GM12878 (cell line): ENCODE data around the gene TAS2R38. TPM values are rescaled to one million over a fixed set of nuclear protein-coding genes. Genes with fewer than 3 reads are reported as not detected.
"Not testable (repeated sequence)": the region's sequence is repeated elsewhere in the genome, so short reads cannot be mapped to it uniquely, and the experiment has no call there.

ENCODE experiments used
- ATAC-seq: fragments of 200-7000 bp; cut with Tn5 transposase; 3 replicates; pipeline ENCODE4 v1.9.1; 2020; ENCODE audit warnings: mild to moderate bottlenecking, moderate library complexity
- BruUV-seq: library from RNA; stranded (reverse); fragments of 400-500 nt; replicated peaks from 2 replicates; lab custom pipeline; 2021; lab: Mats Ljungman, UMichigan
- CTCF ChIA-PET: fragments of 300-600 bp; sonication (Branson Sonifier 250); formaldehyde crosslinking; extraction: SDS; loops from one replicate; lab custom pipeline; 2021; ENCODE audit warnings: inconsistent platforms; lab: Yijun Ruan, JAX
- POLR2A ChIA-PET: fragments of 350-600 bp; formaldehyde crosslinking; extraction: SDS; loops from one replicate; lab custom pipeline; 2021; ENCODE audit warnings: inconsistent platforms; lab: Charles Lee
- RAD21 ChIA-PET: fragments of 300-600 bp; sonication (Branson Sonifier 250); formaldehyde crosslinking; loops from one replicate; lab custom pipeline; 2023; ENCODE audit warnings: antibody characterized with exemption; ENCODE audit not compliant: unreplicated experiment; lab: Charles Lee
- SMC1A ChIA-PET: fragments of 300-600 bp; sonication (Branson Sonifier 250); formaldehyde crosslinking; loops from one replicate; lab custom pipeline; 2023; ENCODE audit not compliant: unreplicated experiment, uncharacterized antibody; lab: Charles Lee
- DNase-seq: peaks from one replicate; pipeline ENCODE4 v3.0.0-alpha.2; 2011; ENCODE audit warnings: low read depth, low spot score
- FAIRE-seq: peaks from 3 replicates; lab custom pipeline; 2011; peaks lifted over from hg19 to GRCh38; lab: Jason Lieb, UNC
- H2AFZ ChIP-seq: 2 replicates; pipeline ENCODE4 v1.6.0; 2011; ENCODE audit warnings: low read depth, low read length, control low read depth; ENCODE audit not compliant: control insufficient read depth
- H3K27ac ChIP-seq: 2 replicates; pipeline ENCODE4 v1.5.1; 2011; ENCODE audit warnings: control low read depth; ENCODE audit not compliant: control insufficient read depth, insufficient read depth
- H3K27me3 ChIP-seq, 2 experiments: replicated peaks in 1 of 2; 2 replicates each; pipeline versions ENCODE4 v1.6.0 to v1.6.1; 2011; ENCODE audit warnings: low read length in 1 of 2; ENCODE audit not compliant: control insufficient read depth in 2 of 2, insufficient read depth in 2 of 2
- H3K36me3 ChIP-seq, 2 experiments: 2 replicates each; pipeline ENCODE4 v1.5.1; 2011; ENCODE audit warnings: low read length in 1 of 2; ENCODE audit not compliant: control insufficient read depth in 2 of 2, insufficient read depth in 2 of 2
- H3K4me1 ChIP-seq: 2 replicates; pipeline ENCODE4 v1.6.1; 2011; ENCODE audit warnings: mild to moderate bottlenecking, low read length, moderate library complexity, mixed read lengths; ENCODE audit not compliant: control insufficient read depth, insufficient read depth
- H3K4me2 ChIP-seq: 2 replicates; pipeline ENCODE4 v1.6.0; 2011; ENCODE audit warnings: control low read depth; ENCODE audit not compliant: control insufficient read depth, insufficient read depth
- H3K4me3 ChIP-seq: fragments of 200-600 bp; sonication (generic); 2 replicates; pipeline ENCODE4 v1.5.1; 2016
- H3K79me2 ChIP-seq: 2 replicates; pipeline ENCODE4 v1.6.0; 2011; ENCODE audit warnings: low read length; ENCODE audit not compliant: control insufficient read depth, insufficient read depth
- H3K9ac ChIP-seq: 2 replicates; pipeline ENCODE4 v1.8.0; 2011; ENCODE audit warnings: low read length, control low read depth, mixed read lengths; ENCODE audit not compliant: control insufficient read depth, insufficient read depth
- H3K9me3 ChIP-seq: replicated peaks from 3 replicates; pipeline ENCODE4 v1.5.1; 2011; ENCODE audit warnings: mild to moderate bottlenecking, low read length; ENCODE audit not compliant: control insufficient read depth, insufficient read depth
- H4K20me1 ChIP-seq: 2 replicates; pipeline ENCODE4 v1.6.0; 2011; ENCODE audit not compliant: control insufficient read depth, insufficient read depth
- BACH1 ChIP-seq: fragments of 450-650 bp; IDR thresholded peaks from 2 replicates; pipeline ENCODE4 v1.6.1; 2017; ENCODE audit warnings: mild to moderate bottlenecking, borderline replicate concordance
- CBX5 ChIP-seq: sonication (generic); IDR thresholded peaks from 2 replicates; pipeline ENCODE4 v1.6.1; 2016; ENCODE audit warnings: low read depth, moderate library complexity, mild to moderate bottlenecking, inconsistent platforms
- CEBPB ChIP-seq, 2 experiments: fragments of 150-350 bp in 1 of 2; IDR thresholded peaks; 2 replicates each; pipeline ENCODE4 v1.6.1; 2012 to 2014; ENCODE audit warnings: low read depth in 2 of 2, low read length in 2 of 2, borderline replicate concordance in 1 of 2, inconsistent platforms in 1 of 2
- EZH2 ChIP-seq: IDR thresholded peaks from 2 replicates; pipeline ENCODE4 v1.6.1; 2012; ENCODE audit warnings: low read depth, mild to moderate bottlenecking, control low read depth, inconsistent platforms, low read length, borderline replicate concordance; ENCODE audit not compliant: control insufficient read depth
- HCFC1 ChIP-seq: fragments of 150-350 bp; IDR thresholded peaks from 2 replicates; pipeline ENCODE4 v1.6.1; 2014; ENCODE audit warnings: low read length
- IKZF2 ChIP-seq, 2 experiments: fragments of 450-650 bp; IDR thresholded peaks; 2 replicates each; pipeline ENCODE4 v1.6.1; 2017; ENCODE audit warnings: mild to moderate bottlenecking in 2 of 2, moderate library complexity in 2 of 2
- PRDM15 ChIP-seq: fragments of 450-650 bp; formaldehyde crosslinking; IDR thresholded peaks from 2 replicates; pipeline ENCODE4 v1.4.0; 2020; ENCODE audit warnings: mild to moderate bottlenecking, moderate library complexity
- ZNF217 ChIP-seq: fragments of 450-650 bp; IDR thresholded peaks from 2 replicates; pipeline ENCODE4 v1.6.1; 2017; ENCODE audit warnings: antibody characterized with exemption, mild to moderate bottlenecking
- WGBS: methylation state at CpG from one replicate; pipeline ENCODE4 v1.1.6; 2016; ENCODE audit warnings: low lambda C conversion rate; ENCODE audit not compliant: insufficient replicate concordance, insufficient coverage; ENCODE audit errors: missing lambda C conversion rate; 5-methylcytosine and 5-hydroxymethylcytosine counted together
- in situ Hi-C: fragments of 300-500 bp; cut with MboI; formaldehyde crosslinking; loops from 9 replicates; pipeline ENCODE4 v1.14.3; 2018; ENCODE audit warnings: mixed read lengths
- intact Hi-C: fragments of 100-400 bp; cut with micrococcal nuclease; formaldehyde crosslinking; loops from one replicate; pipeline ENCODE4 v1.14.2; 2022; ENCODE audit not compliant: unreplicated experiment
- polyA plus RNA-seq, 11 experiments: library from polyadenylated mRNA; depleted of rRNA in 4 of 11; unstranded in 6 of 11; stranded (reverse) in 5 of 11; fragments of >200 nt; fragmentation: Nextera tagmentation in 4 of 11; fragmentation: Illumina TruSeq in 1 of 11; extraction: Ambion mirVana in 4 of 11; extraction: Trizol in 1 of 11; gene quantifications; 1 replicate in 1 of 11; 2 replicates in 10 of 11; pipeline versions ENCODE4 v1.2.1 to v1.2.3, GENCODE V29; 2011 to 2016; ENCODE audit warnings: inconsistent platforms in 2 of 11, missing spikeins in 2 of 11, low read depth in 1 of 11
- total RNA-seq, 4 experiments: library from RNA; depleted of rRNA in 3 of 4; stranded (reverse); fragments of >200 nt in 3 of 4; fragmentation: Illumina TruSeq in 1 of 4; extraction: Trizol in 1 of 4; gene quantifications; 2 replicates each; pipeline versions ENCODE4 v1.2.1 to v1.2.3, GENCODE V29; 2013 to 2021
- TF ChIP-seq, protein P1 (sequence below): fragments of 450-650 bp; formaldehyde crosslinking; IDR thresholded peaks from 2 replicates; pipeline ENCODE4 v1.5.0; 2022; ENCODE audit warnings: mild to moderate bottlenecking, missing genetic modification characterization

Gene TAS2R38
- total and polyA plus RNA-seq, 10 of the 15 experiments (the other 5 are each of a cell fraction or from before 2014, with no cell fraction given), result not detected

- TF ChIP-seq PRDM15 (CRISPR knock-in tag) (no peak), IKZF2 (IDR thresholded peaks at IDR 0.05) (no peak), ZNF217 (no peak), CEBPB (IDR thresholded peaks at IDR 0.05; ENCODE audit: borderline replicate concordance in 1 of 2, low read depth in 2 of 2, low read length in 2 of 2) (no peak), BACH1 (no peak), CBX5 (no peak), HCFC1 (no peak), EZH2 (no peak)
- TF ChIP-seq, protein P1, sequence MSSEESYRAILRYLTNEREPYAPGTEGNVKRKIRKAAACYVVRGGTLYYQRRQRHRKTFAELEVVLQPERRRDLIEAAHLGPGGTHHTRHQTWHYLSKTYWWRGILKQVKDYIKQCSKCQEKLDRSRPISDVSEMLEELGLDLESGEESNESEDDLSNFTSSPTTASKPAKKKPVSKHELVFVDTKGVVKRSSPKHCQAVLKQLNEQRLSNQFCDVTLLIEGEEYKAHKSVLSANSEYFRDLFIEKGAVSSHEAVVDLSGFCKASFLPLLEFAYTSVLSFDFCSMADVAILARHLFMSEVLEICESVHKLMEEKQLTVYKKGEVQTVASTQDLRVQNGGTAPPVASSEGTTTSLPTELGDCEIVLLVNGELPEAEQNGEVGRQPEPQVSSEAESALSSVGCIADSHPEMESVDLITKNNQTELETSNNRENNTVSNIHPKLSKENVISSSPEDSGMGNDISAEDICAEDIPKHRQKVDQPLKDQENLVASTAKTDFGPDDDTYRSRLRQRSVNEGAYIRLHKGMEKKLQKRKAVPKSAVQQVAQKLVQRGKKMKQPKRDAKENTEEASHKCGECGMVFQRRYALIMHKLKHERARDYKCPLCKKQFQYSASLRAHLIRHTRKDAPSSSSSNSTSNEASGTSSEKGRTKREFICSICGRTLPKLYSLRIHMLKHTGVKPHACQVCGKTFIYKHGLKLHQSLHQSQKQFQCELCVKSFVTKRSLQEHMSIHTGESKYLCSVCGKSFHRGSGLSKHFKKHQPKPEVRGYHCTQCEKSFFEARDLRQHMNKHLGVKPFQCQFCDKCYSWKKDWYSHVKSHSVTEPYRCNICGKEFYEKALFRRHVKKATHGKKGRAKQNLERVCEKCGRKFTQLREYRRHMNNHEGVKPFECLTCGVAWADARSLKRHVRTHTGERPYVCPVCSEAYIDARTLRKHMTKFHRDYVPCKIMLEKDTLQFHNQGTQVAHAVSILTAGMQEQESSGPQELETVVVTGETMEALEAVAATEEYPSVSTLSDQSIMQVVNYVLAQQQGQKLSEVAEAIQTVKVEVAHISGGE (CRISPR knock-in tag), result no peak
- TF ChIP-seq, all 136 proteins: peak for 0
Measured at GRCh38 chr7:141990011-141990725, 16.6 kb upstream of the TAS2R38 start (continued).

DNA sequence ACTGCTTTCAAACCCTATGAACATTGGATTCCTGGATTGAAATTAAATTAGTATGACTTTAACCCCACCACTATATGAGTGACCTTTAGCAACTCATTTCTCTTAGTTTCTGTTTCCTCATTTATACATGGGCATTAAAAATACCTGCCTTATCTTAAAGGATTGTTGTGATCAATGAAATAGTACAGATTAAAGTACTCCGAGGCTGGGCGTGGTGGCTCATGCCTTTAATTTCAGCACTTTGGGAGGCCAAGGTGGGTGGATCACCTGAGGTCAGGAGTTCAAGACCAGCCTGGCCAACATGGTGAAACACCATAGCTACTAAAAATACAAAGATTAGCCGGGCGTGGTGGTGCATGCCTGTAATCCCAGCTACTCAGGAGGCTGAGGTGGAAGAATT, 14.2 kb upstream of the TAS2R38 start:
- H3K9ac ChIP-seq, SMC1A ChIA-PET, DNase-seq, FAIRE-seq, RAD21 ChIA-PET, H2AFZ ChIP-seq, in situ Hi-C loops, H3K27me3 ChIP-seq, H3K9me3 ChIP-seq, H3K27ac ChIP-seq, H3K79me2 ChIP-seq, ATAC-seq, H3K4me3 ChIP-seq, BruUV-seq, H3K36me3 ChIP-seq, H3K4me1 ChIP-seq, intact Hi-C loops, H3K4me2 ChIP-seq, H4K20me1 ChIP-seq, POLR2A ChIA-PET: not testable (repeated sequence)
- 26% methylated on average over 4 of the region's 4 CpGs for WGBS
- CTCF ChIA-PET, result interaction anchor here (1.3 kb wide), 1 partner anchor 12 kb away, joined by 4 read pairs; no protein-coding TSS in a partner anchor
